HG03064 (cell line): ENCODE measurements around the gene TCF12.

ENCODE experiments used
- ATAC-seq: cut with Tn5 transposase; IDR thresholded peaks from one replicate; pipeline ENCODE4 v1.9.1; 2021; ENCODE audit warnings: low read depth; ENCODE audit not compliant: unreplicated experiment

Gene TCF12

GRCh38 chr15:56918046-56918938, at the start of gene TCF12:
TCF12 (plus strand) TSS chr15:56918644; CDS start chr15:56919914, 1,270 bp downstream.
- ATAC-seq = peak; percentile 67

DNA sequence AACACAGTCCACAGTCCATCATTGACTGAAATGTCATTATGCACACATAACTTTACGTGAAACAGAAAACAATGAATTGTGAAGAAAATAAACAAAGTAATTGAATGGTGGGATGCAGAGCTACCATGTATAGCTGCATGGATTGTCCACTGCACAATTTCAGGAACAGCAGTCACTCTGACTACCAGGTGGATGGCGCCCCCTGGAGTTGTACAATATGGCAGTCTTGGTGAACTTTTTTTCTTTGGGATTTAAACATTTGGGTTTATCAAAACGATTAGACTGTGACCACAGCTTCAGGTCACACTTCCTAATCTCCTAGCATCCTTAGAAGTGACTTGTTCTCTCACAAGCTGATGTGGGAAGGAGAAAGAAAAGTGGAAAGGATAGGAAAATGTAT, 48.9 kb upstream of the TCF12 start:
- no peak for ATAC-seq

- no peak for ATAC-seq
Observed at GRCh38 chr15:56871185-56871584, 47.3 kb upstream of the TCF12 start.

GRCh38 chr15:56871867-56872266, 46.6 kb upstream of the TCF12 start:
- no peak for ATAC-seq

DNA sequence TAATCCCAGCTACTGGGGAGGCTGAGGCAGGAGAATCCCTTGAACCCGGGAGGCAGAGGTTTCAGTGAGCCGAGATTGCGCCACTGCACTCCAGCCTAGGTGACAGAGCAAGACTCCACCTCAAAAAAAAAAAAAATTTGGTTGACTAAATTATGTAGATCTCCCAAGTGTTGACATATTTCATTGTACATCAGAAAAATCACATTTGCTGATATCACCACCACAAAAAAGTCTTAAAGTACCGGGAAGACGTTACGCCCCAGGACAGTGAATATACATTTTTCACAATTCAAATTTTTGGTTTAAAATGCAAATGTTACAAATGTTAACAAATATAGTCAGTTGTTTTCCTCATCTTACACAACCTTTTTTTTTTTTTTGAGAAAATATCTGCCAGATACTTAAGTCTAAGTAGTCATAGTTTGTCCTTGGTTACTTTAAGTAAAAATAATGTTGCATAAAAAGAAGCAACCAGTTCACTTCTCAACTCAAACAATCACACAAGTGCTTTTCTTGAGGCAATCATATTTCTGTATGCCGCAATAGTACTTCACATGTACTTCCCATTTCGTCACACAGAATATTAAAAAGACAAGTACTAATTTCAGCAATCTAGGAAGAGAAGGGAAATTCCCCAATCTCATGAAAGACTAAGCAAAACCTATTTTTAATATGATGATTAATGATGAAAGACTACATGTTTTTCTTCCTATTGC, 41.0 kb upstream of the TCF12 start:
- no peak for ATAC-seq

DNA sequence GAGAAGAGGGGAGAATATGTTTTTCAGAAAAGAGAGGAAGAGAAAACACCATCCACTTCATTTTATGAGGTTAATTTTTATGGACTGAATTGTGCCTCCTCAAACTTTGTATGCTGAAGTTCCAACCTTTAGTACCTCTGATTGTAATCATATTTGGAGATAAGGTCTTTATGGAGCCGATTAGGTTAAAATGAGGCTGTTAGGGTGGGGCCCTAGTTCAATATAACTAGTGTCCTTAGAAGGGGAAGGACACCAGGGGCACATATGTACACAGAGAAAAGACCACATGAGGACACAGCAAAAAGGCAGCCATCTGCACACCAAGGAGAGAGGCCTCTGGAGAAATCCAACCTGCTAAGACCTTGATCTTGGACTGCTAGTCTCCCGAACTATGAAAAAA, 38.9 kb upstream of the TCF12 start:
- no peak for ATAC-seq

- ATAC-seq = no peak
Observed at GRCh38 chr15:56883088-56883487, 35.4 kb upstream of the TCF12 start.

DNA sequence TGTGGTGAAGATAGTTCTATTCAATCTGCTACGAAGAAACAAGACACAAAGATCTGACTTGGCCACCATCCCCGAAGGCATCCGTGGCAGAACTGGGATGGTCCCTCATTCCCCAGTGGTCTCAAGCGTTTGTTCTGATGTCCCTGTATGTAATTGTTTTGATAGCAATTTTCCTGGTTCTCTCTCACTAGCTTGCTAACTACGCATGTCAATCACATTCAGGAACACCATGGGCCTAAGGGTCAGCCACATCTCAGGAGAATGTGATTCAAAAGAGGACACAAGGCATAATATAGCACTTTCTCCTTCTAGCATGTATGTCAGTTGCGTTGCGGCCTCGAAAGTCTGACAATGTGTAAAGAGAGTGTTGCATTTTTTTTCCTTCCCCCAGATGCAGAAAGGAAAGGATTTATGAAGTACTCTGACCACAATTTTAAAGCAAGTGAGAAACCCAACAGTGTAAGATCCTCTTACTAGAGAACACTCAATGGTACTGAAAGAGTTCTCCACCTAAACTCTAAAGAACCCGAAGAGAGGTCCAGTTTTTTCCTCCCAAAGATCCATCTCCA, 32.0 kb upstream of the TCF12 start:
- peak; percentile 2 for ATAC-seq

- peak; percentile 93 for ATAC-seq
Observed at GRCh38 chr15:56886932-56887781, 31.3 kb upstream of the TCF12 start.

- no peak for ATAC-seq
Observed at GRCh38 chr15:56887782-56888438, 30.5 kb upstream of the TCF12 start.

GRCh38 chr15:56890038-56890437, 28.4 kb upstream of the TCF12 start:
- no peak for ATAC-seq

DNA sequence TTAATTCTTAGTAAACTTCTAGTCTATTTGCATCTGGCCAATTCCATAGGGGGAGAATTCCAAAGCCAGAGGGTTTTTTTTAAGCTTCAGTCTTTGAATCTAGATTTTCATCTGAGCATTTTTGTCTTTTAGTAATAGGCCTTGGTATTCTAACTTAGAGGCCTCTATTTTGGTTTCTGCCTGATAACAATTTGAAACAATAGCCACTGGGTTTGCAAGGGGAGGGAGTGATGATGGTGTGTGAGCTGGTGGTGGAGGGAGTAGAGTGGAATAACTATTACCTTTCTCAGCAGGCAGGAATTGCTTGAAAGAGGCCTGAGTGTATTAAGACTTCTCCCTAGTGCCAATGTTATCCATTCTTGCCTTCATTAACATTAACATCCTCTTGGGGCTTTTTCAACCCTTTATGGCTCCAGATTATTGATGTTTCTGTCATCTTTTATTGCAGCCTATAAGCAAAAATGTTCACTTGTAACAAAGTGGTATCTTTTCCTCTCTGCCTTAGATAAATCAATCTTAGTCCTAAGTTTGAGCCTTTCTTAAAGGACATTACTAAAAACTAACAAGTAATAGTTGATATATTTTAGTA, 26.5 kb upstream of the TCF12 start:
- ATAC-seq = no peak

- ATAC-seq = no peak
Observed at GRCh38 chr15:56892659-56893363, 25.6 kb upstream of the TCF12 start.

DNA sequence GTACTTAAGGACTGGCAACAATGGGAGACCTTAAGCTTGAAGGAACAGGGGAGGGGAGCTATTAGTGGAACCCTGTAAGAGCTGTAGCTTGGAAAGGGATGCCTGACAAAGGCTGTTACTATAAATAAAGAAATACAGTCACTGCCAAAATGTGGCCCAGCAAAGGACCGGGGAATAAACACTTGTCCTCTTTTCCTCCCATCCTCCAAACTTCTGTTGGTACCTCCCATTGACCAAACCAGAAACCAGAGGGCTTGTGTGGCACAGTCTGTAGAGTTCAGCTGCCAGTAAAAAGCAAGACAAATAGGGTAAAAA, 25.1 kb upstream of the TCF12 start:
- no peak for ATAC-seq

- ATAC-seq = no peak
Observed at GRCh38 chr15:56894601-56895000, 23.8 kb upstream of the TCF12 start.

DNA sequence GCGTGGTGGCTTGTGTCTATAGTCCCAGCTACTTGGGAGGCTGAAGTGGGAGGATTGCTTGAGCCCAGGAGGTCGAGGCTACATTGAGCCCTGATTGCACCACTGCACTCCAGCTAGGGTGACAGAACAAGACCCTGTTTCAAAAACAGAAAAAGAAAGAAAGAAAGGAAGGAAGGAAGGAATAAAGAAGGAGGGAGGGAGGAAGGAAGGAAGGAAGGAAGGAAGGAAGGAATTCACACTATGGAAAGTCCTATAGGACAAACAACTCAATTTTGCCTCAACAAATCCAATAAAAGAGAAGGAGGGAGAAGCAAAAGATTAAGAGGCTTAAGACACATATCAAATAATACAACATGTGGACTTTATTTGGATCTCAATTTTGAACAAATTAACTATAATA, 16.5 kb upstream of the TCF12 start:
- no peak for ATAC-seq

GRCh38 chr15:56906766-56907165, 11.7 kb upstream of the TCF12 start:
- no peak for ATAC-seq

DNA sequence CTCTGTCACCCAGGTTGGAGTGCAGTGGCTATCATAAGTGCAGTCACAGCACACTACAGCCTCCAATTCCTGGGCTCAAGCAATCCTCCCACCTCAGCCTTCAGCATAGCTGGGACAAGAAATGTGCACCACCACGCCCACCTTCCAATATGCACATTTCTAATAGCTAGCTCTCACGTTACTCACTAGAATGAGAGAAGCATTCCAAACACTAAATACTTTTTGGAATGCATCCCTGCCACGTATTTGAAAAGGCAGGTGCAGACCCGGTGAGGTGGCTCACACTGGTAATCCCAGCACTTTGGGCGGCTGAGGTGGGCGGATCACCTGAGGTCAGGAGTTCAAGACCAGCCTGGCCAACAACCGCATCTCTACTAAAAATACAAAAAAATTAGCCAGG, 7.6 kb upstream of the TCF12 start:
- ATAC-seq = no peak

DNA sequence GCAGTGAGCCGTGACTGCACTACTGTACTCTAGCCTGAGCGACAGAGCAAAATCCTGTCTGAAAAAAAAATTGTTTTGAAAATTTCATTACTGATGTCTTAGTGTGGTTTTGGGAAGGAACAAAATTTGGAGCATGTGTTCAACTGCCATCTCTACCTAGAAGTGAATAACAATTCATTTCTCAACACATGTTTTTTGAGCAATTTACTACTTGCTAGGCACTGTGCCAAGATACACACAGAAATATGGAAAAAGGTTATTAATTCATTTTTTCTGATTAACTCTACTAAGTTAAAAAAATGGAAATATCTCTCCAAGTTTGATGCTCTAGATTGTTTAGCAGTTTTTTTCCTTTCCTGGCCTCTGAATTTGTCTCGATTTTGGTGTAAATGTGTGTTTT, 5.2 kb upstream of the TCF12 start:
- no peak for ATAC-seq
